Stimulated activated CD4-positive, alpha-beta T cell treated with anti-CD3 and anti-CD28 coated beads, Interleukin-15, amount 100 ng/mL, for 24 hours (primary cell): ENCODE data around the gene GSAP.
A peak's percentile ranks its signal among the peaks of the same experiment; 100 is the strongest.
"Not testable (repeated sequence)": the region's sequence is repeated elsewhere in the genome, so short reads cannot be mapped to it uniquely, and the experiment has no call there.

Experiments
- DNase-seq: peaks from one replicate; pipeline ENCODE4 v3.0.0-alpha.2; 2020

The GSAP gene

GRCh38 chr7:77415823-77416620, at the start of gene GSAP:
Gene GSAP (minus strand): TSS chr7:77416349. CDS start chr7:77416321, 28 bp downstream.
- DNase-seq, result peak; percentile 62

GRCh38 chr7:77465256-77465655, 49.1 kb upstream of the GSAP start:
- no peak for DNase-seq

- no peak for DNase-seq
Observed at GRCh38 chr7:77464589-77464988, 48.4 kb upstream of the GSAP start.

- DNase-seq, result peak; percentile 51
Observed at GRCh38 chr7:77463632-77464031, 47.5 kb upstream of the GSAP start.

- no peak for DNase-seq
Observed at GRCh38 chr7:77461842-77462241, 45.7 kb upstream of the GSAP start.

- no peak for DNase-seq
Observed at GRCh38 chr7:77461246-77461645, 45.1 kb upstream of the GSAP start.

GRCh38 chr7:77460057-77460486, 43.9 kb upstream of the GSAP start:
- no peak for DNase-seq

GRCh38 chr7:77459311-77459726, 43.2 kb upstream of the GSAP start:
- DNase-seq, result no peak

- no peak for DNase-seq
Observed at GRCh38 chr7:77458786-77459185, 42.6 kb upstream of the GSAP start.

GRCh38 chr7:77457779-77458178, 41.6 kb upstream of the GSAP start:
- DNase-seq, result no peak

GRCh38 chr7:77456696-77457095, 40.5 kb upstream of the GSAP start:
- no peak for DNase-seq

- DNase-seq, result no peak
Observed at GRCh38 chr7:77455321-77455720, 39.2 kb upstream of the GSAP start.

- DNase-seq, result no peak
Observed at GRCh38 chr7:77454802-77455201, 38.7 kb upstream of the GSAP start.

GRCh38 chr7:77453531-77453930, 37.4 kb upstream of the GSAP start:
- DNase-seq, result no peak

- not testable (repeated sequence) for DNase-seq
Observed at GRCh38 chr7:77451950-77452349, 35.8 kb upstream of the GSAP start.

- DNase-seq, result no peak
Observed at GRCh38 chr7:77450613-77451012, 34.5 kb upstream of the GSAP start.

GRCh38 chr7:77450054-77450453, 33.9 kb upstream of the GSAP start:
- no peak for DNase-seq

- no peak for DNase-seq
Observed at GRCh38 chr7:77447616-77448015, 31.5 kb upstream of the GSAP start.

- no peak for DNase-seq
Observed at GRCh38 chr7:77444123-77444522, 28.0 kb upstream of the GSAP start.

- DNase-seq, result no peak
Observed at GRCh38 chr7:77443042-77443441, 26.9 kb upstream of the GSAP start.

- DNase-seq, result no peak
Observed at GRCh38 chr7:77442636-77443035, 26.5 kb upstream of the GSAP start.

GRCh38 chr7:77441046-77441445, 24.9 kb upstream of the GSAP start:
- DNase-seq, result no peak

GRCh38 chr7:77439572-77439971, 23.4 kb upstream of the GSAP start:
- no peak for DNase-seq

GRCh38 chr7:77438131-77438530, 22.0 kb upstream of the GSAP start:
- no peak for DNase-seq
